Measurements from ENCODE around the gene GPC5.

The GPC5 gene

DNA sequence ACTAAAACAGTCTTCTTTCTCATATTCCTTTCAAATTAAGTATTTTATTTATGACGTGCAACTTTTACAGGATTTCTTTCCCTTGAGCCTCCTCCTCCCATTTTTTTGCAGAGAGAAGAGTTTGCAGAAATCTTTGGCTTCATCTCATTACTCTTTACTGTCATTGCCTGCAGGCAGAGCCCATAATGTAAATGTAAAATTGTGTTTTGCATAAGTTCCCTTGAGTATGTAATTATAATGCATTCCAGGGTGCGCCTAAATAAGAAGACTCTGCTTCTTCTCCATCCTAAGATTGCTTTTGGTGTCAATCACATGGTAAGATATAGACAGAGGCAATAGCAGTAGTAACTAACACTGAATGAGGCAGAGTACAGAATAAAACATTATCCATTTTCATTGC is 27.9 kb upstream of the GPC5 start:
- TF ChIP-seq, protein P1, sequence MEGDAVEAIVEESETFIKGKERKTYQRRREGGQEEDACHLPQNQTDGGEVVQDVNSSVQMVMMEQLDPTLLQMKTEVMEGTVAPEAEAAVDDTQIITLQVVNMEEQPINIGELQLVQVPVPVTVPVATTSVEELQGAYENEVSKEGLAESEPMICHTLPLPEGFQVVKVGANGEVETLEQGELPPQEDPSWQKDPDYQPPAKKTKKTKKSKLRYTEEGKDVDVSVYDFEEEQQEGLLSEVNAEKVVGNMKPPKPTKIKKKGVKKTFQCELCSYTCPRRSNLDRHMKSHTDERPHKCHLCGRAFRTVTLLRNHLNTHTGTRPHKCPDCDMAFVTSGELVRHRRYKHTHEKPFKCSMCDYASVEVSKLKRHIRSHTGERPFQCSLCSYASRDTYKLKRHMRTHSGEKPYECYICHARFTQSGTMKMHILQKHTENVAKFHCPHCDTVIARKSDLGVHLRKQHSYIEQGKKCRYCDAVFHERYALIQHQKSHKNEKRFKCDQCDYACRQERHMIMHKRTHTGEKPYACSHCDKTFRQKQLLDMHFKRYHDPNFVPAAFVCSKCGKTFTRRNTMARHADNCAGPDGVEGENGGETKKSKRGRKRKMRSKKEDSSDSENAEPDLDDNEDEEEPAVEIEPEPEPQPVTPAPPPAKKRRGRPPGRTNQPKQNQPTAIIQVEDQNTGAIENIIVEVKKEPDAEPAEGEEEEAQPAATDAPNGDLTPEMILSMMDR (IDR thresholded peaks at IDR 0.05; ENCODE audit: extremely low read depth, missing control alignments) = no peak

GRCh38 chr13:91372911-91373310 is 25.5 kb upstream of the GPC5 start:
- TF ChIP-seq, protein P1 (IDR thresholded peaks at IDR 0.05; ENCODE audit: extremely low read depth, missing control alignments) = no peak

More for the DNA sequence above, 27.9 kb upstream of the GPC5 start:
- no peak for DNase-seq (ENCODE audit: low spot score)

DNA sequence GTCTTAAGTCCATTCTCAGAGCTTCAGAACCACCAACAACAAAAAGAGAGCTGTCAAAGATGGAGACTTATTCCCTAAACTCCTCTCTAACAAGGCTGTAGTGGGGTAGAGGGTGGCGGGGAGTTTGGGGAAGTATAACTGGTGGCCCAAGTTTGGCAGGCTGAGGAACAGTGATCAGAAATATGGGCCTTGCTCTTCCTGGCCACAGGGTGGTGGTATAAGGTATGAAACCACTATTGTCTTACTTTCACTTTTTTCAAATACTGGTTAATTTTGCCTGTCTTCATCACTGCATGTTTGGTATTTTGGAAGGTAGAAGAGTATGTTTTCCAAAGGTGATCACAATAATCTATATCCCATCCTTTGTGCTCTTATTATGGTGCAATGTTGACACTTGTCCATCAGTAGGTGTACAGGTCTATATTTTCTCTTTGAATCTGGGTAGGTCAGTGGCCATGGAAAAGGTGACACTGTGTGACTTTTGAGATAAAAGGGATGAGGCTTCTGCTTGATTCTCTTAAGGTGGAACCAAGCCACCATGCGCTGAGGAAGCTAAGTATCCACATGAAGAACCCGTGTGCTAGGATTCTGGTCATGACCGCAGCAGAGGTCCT is 23.2 kb upstream of the GPC5 start:
- TF ChIP-seq, protein P1 (IDR thresholded peaks at IDR 0.05; ENCODE audit: extremely low read depth, missing control alignments) = peak; percentile 22
- DNase-seq (ENCODE audit: low spot score) = peak; percentile 51

More at GRCh38 chr13:91372911-91373310, 25.5 kb upstream of the GPC5 start:
- no peak for DNase-seq (ENCODE audit: low spot score)

DNA sequence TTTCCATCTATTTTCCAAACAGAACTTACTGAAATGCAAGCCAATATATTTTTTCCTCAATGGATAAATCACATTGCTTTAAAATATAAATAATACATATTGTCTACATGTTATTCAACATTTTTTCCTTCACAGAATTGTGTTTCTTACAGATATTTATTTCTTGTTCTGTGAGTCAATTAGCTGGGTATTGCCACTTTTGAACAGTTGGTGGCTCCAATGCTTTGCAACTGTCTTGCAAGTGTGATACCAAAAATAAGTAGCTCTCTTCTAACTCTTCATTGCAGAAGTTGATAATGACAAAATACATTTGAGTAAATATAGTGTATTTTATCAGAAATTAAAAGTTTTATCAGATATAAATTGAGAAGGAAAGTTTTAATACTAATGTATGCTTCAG is 17.1 kb upstream of the GPC5 start:
- no peak for DNase-seq (ENCODE audit: low spot score)

GRCh38 chr13:91383836-91384235 is 14.6 kb upstream of the GPC5 start:
- TF ChIP-seq, protein P1 (IDR thresholded peaks at IDR 0.05; ENCODE audit: extremely low read depth, missing control alignments) = no peak
- DNase-seq (ENCODE audit: low spot score) = no peak

More for the DNA sequence above, 17.1 kb upstream of the GPC5 start:
- TF ChIP-seq, protein P1 (IDR thresholded peaks at IDR 0.05; ENCODE audit: extremely low read depth, missing control alignments) = no peak

DNA sequence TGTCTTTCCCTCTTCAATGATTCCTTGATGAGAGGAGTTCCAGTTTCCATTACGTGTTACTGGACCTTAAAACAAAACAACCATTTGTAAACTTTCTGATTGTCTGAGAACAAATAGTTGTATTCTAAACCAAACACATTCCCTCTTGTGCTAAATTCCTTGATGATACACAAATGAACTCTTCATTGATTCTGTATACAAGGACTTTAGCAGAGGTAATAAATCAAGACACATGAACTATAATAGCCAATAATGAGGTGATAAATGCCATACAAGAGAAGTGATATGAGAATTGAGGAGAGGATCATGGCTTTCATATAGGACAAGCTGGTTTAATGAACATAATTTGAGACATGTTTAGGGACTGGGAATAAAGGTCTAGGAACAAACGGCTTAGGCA is 13.5 kb upstream of the GPC5 start:
- no peak for DNase-seq (ENCODE audit: low spot score)
- TF ChIP-seq, protein P1 (IDR thresholded peaks at IDR 0.05; ENCODE audit: extremely low read depth, missing control alignments) = no peak

- DNase-seq (ENCODE audit: low spot score) = no peak
- TF ChIP-seq, protein P1 (IDR thresholded peaks at IDR 0.05; ENCODE audit: extremely low read depth, missing control alignments) = no peak
These were observed 9.2 kb upstream of the GPC5 start for GRCh38 chr13:91389186-91389585.

All from GM20000 (cell line).